Astrocyte of the cerebellum (primary cell): Measurements from ENCODE around the gene UBE2E2.

ENCODE experiments used
- DNase-seq: peaks from one replicate; pipeline ENCODE4 v3.0.0-alpha.2; 2011; ENCODE audit warnings: low read depth
- H3K4me3 ChIP-seq: 2 replicates; pipeline ENCODE4 v1.5.1; 2011; ENCODE audit warnings: mild to moderate bottlenecking, low read depth, low read length, moderate library complexity
- CTCF ChIP-seq: IDR thresholded peaks from 2 replicates; pipeline ENCODE4 v1.5.1; 2012; ENCODE audit warnings: low read length, low read depth, moderate library complexity, mild to moderate bottlenecking; ENCODE audit errors: missing control alignments
- in situ Hi-C: cut with HindIII; loops from 2 replicates; pipeline ENCODE4 v1.10.0; 2017; ENCODE audit warnings: low sequenced_read_pairs

The UBE2E2 gene

DNA sequence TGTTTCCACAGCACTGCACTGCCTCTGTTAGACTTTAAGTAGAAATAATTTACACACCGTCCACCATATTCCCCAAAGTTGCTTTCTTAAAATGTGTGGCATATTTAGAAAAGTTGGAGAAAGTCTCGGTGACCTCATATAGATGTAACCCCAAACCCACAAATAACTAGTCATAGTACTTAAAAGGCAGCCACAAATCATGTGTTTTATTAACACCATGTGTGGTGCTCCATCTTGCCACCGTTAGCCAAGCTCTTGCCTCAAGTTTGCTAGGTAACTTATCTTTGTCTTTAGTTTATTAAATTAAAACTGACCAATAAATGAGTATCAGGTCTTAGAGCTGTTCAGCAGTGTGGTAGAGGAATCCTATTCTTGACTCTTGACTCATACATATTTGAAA lies 257.9 kb downstream of the UBE2E2 start:
- no peak overlapping the region for H3K4me3 ChIP-seq
- no peak for DNase-seq
- TF ChIP-seq CTCF = no peak
- in situ Hi-C loops = no loop called here

DNA sequence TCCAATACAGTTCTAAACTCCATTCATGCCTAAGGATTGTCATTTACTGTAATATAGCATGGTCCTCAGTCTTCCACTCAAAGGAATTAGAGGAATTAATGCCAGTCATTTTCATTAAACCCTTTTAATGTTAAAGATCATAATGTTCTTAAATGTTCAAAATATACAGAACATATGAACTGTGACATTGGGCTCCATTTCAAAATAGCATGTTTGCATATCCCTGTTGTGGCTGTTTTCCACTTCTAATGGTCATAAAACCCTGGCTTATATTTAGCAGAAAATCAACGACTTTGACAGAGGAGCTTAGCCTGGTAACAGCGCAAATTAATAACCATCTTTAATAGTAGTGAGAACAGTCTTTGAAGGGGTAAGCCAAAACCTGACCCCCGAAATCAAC lies 260.7 kb downstream of the UBE2E2 start:
- H3K4me3 ChIP-seq = no peak overlapping the region
- no peak for DNase-seq
- in situ Hi-C loops = no loop called here
- TF ChIP-seq CTCF = no peak

- in situ Hi-C loops = no loop called here
- no peak for DNase-seq
- no peak overlapping the region for H3K4me3 ChIP-seq
- TF ChIP-seq CTCF = no peak
Measured at GRCh38 chr3:23465569-23465968, 262.4 kb downstream of the UBE2E2 start.

- TF ChIP-seq CTCF = no peak
- in situ Hi-C loops = no loop called here
- H3K4me3 ChIP-seq = no peak overlapping the region
- DNase-seq = no peak
Measured at GRCh38 chr3:23468203-23468602, 265.1 kb downstream of the UBE2E2 start.

DNA sequence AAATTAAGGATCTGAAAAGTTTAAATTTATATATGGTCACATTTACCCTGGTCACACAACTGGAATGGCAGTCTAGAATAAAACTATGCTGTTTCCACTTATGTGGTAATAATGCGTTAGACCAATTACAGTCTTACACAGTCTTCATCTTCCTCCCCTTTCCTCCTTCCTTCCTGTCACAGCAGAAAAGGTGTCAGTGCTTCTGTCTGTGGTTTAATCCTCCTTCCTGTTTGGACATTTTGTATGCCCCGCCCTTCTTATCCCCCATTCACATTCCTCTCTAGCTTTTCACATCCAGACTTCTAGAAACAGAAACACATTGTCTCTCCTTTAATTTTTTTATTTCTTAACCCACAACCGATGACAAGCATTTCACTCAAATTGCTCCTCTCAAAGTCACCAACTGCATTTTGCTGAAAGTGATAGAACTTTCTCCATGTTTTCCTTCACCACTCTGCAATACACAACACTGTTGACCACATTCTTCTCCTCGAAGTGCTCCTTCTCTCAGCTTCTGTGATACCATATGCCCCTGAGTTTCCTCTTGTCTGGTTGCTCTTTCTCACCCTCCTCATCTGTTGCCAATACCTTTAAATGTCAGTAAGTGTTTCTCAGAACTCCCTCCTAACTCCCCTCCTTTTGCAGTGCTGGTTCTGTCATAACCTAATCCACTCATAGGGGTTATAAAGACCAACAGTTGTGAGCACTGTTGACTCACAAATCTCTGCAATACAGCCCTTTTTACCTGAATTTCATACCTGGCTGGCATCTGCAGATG lies 271.6 kb downstream of the UBE2E2 start:
- DNase-seq = no peak
- no peak overlapping the region for H3K4me3 ChIP-seq
- in situ Hi-C loops = no loop called here
- TF ChIP-seq CTCF = no peak

DNA sequence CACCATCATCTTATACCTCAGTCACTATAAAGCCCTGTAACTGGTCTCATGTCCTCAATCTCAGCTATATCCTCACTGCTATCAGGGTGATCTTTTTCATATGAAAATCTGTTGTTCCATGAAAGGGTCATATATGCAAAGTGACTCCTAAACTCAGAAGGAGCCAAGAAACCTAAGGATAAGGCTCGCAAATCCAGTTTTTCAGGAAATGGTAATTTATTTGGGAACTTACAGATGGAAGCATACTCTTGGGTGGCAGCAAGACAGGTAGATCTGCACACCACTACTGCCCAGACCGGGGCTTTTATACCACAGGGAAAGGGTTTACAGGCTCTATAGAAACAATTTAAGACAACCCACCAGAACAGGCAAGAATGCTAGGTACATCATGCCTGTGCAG lies 272.3 kb downstream of the UBE2E2 start:
- DNase-seq = no peak
- in situ Hi-C loops = no loop called here

More for the DNA sequence above, 272.3 kb downstream of the UBE2E2 start:
- no peak overlapping the region for H3K4me3 ChIP-seq
- no peak for TF ChIP-seq CTCF
